Astrocyte of the spinal cord (primary cell): ENCODE results near the gene TMEM143.
A peak's percentile ranks its signal among the peaks of the same experiment; 100 is the strongest.
"Not testable (repeated sequence)": the region's sequence is repeated elsewhere in the genome, so short reads cannot be mapped to it uniquely, and the experiment has no call there.

Source experiments
- DNase-seq: peaks from one replicate; pipeline ENCODE4 v3.0.0; 2011; ENCODE audit warnings: low read depth, low spot score
- H3K4me3 ChIP-seq: 2 replicates; pipeline ENCODE4 v1.5.1; 2011; ENCODE audit warnings: low read depth, mild to moderate bottlenecking, low read length, moderate library complexity
- CTCF ChIP-seq: IDR thresholded peaks from 2 replicates; pipeline ENCODE4 v1.5.1; 2012; ENCODE audit warnings: low read depth, mild to moderate bottlenecking, low read length, inconsistent platforms
- in situ Hi-C: cut with HindIII; loops from 2 replicates; pipeline ENCODE4 v1.10.0; 2017; ENCODE audit warnings: low sequenced_read_pairs

Gene TMEM143

GRCh38 chr19:48311384-48311783, 52.4 kb downstream of the TMEM143 start:
- in situ Hi-C loops: no loop called here
- no peak for DNase-seq
- H3K4me3 ChIP-seq: no peak overlapping the region
- TF ChIP-seq CTCF: no peak

- no peak for TF ChIP-seq CTCF
- H3K4me3 ChIP-seq: no peak overlapping the region
- DNase-seq: no peak
- in situ Hi-C loops: no loop called here
Measured at GRCh38 chr19:48310227-48310626, 53.5 kb downstream of the TMEM143 start.

- H3K4me3 ChIP-seq, DNase-seq, in situ Hi-C loops: not testable (repeated sequence)
Measured at GRCh38 chr19:48309731-48310130, 54.0 kb downstream of the TMEM143 start.

GRCh38 chr19:48308631-48309586, 54.8 kb downstream of the TMEM143 start:
- no peak overlapping the region for H3K4me3 ChIP-seq
- TF ChIP-seq CTCF: peak; percentile 46
- in situ Hi-C loops: no loop called here
- no peak for DNase-seq

- no peak for TF ChIP-seq CTCF
- no peak overlapping the region for H3K4me3 ChIP-seq
- in situ Hi-C loops: no loop called here
- DNase-seq: no peak
Measured at GRCh38 chr19:48303866-48304265, 59.9 kb downstream of the TMEM143 start.

GRCh38 chr19:48303367-48303766, 60.4 kb downstream of the TMEM143 start:
- in situ Hi-C loops: no loop called here
- H3K4me3 ChIP-seq: no peak overlapping the region
- TF ChIP-seq CTCF: no peak
- no peak for DNase-seq

GRCh38 chr19:48302600-48302959, 61.2 kb downstream of the TMEM143 start:
- H3K4me3 ChIP-seq: no peak overlapping the region
- no peak for TF ChIP-seq CTCF
- DNase-seq: no peak
- in situ Hi-C loops: no loop called here
